Epithelial cell of proximal tubule (primary cell): ENCODE data around the gene WDFY2. TPM values are rescaled to one million over a fixed set of nuclear protein-coding genes. Genes with fewer than 3 reads are reported as not detected.

Experiments
- DNase-seq: peaks from one replicate; pipeline ENCODE4 v3.0.0-alpha.2; 2011; ENCODE audit warnings: low read depth
- H3K4me3 ChIP-seq: 2 replicates; pipeline ENCODE4 v1.5.1; 2011; ENCODE audit warnings: low read depth, mild to moderate bottlenecking, low read length
- CTCF ChIP-seq: conservative IDR thresholded peaks from 2 replicates; pipeline ENCODE4 v1.5.1; 2012; ENCODE audit warnings: low read depth, mild to moderate bottlenecking, low read length
- total RNA-seq: library from RNA; depleted of rRNA; stranded (reverse); fragments of >200 nt; gene quantifications from 2 replicates; pipeline ENCODE4 v1.2.3, GENCODE V29; 2015

WDFY2 gene
- total RNA-seq, 1 donor from 2014 or later = 5.1 TPM

- TF ChIP-seq CTCF = peak; percentile 27
- no peak for DNase-seq
These were observed 149.4 kb downstream of the WDFY2 start for GRCh38 chr13:51733374-51734298.

GRCh38 chr13:51734786-51735185 lies 150.5 kb downstream of the WDFY2 start:
- no peak for DNase-seq
- TF ChIP-seq CTCF = no peak
- H3K4me3 ChIP-seq = no peak overlapping the region

More at GRCh38 chr13:51733374-51734298, 149.4 kb downstream of the WDFY2 start:
- no peak overlapping the region for H3K4me3 ChIP-seq

GRCh38 chr13:51737609-51738008 lies 153.3 kb downstream of the WDFY2 start:
- DNase-seq = no peak
- TF ChIP-seq CTCF = no peak
- no peak overlapping the region for H3K4me3 ChIP-seq

- no peak overlapping the region for H3K4me3 ChIP-seq
- DNase-seq = no peak
- TF ChIP-seq CTCF = no peak
These were observed 154.1 kb downstream of the WDFY2 start for GRCh38 chr13:51738226-51738905.

- H3K4me3 ChIP-seq = no peak overlapping the region
- TF ChIP-seq CTCF = no peak
- DNase-seq = no peak
These were observed 154.9 kb downstream of the WDFY2 start for GRCh38 chr13:51739027-51739764.

GRCh38 chr13:51740698-51741097 lies 156.4 kb downstream of the WDFY2 start:
- no peak for DNase-seq
- no peak for TF ChIP-seq CTCF
- H3K4me3 ChIP-seq = no peak overlapping the region
